CD4-positive, alpha-beta memory T cell (primary cell): ENCODE results near the gene TMEM178B. TPM values are rescaled to one million over a fixed set of nuclear protein-coding genes. Genes with fewer than 3 reads are reported as not detected.
"Not testable (repeated sequence)": the region's sequence is repeated elsewhere in the genome, so short reads cannot be mapped to it uniquely, and the experiment has no call there.

Experiments used
- CTCF ChIA-PET: fragments of 350-600 bp; sonication (Branson Sonifier 250); formaldehyde crosslinking; loops from one replicate; lab custom pipeline; 2021; ENCODE audit warnings: inconsistent platforms; ENCODE audit not compliant: partially characterized antibody; lab: Charles Lee
- POLR2A ChIA-PET: fragments of 350-600 bp; sonication (Branson Sonifier 250); formaldehyde crosslinking; loops from one replicate; lab custom pipeline; 2021; ENCODE audit not compliant: partially characterized antibody; lab: Charles Lee
- DNase-seq, 5 donors: peaks; one replicate each; pipeline versions ENCODE4 v3.0.0 to v3.0.0-alpha.2; 2020 to 2022; ENCODE audit warnings: mixed read lengths in 1 of 5
- H3K27ac ChIP-seq: one replicate; pipeline ENCODE4 v1.7.0; 2013; ENCODE audit warnings: low read depth, low read length
- H3K27me3 ChIP-seq: 2 replicates; pipeline ENCODE4 v1.7.0; 2013; ENCODE audit warnings: mild to moderate bottlenecking, low read length, moderate library complexity; ENCODE audit not compliant: insufficient read depth
- H3K36me3 ChIP-seq: 2 replicates; pipeline ENCODE4 v1.7.0; 2013; ENCODE audit warnings: mild to moderate bottlenecking, low read length, moderate library complexity; ENCODE audit not compliant: insufficient read depth
- H3K4me1 ChIP-seq: 2 replicates; pipeline ENCODE4 v1.7.0; 2013; ENCODE audit warnings: mild to moderate bottlenecking, low read length, moderate library complexity; ENCODE audit not compliant: insufficient read depth
- H3K4me3 ChIP-seq, 2 donors: one replicate each; pipeline ENCODE4 v1.7.0; 2013; ENCODE audit warnings: low read length in 2 of 2, mild to moderate bottlenecking in 1 of 2
- H3K9me3 ChIP-seq, 2 donors: one replicate each; pipeline ENCODE4 v1.7.0; 2013; ENCODE audit warnings: low read length in 2 of 2, control low read depth in 1 of 2; ENCODE audit not compliant: control insufficient read depth in 1 of 2
- H3K27ac Mint-ChIP-seq, 7 donors: one replicate each; pipeline ENCODE4 v1.8.0; 2020 to 2021; ENCODE audit warnings: mixed read lengths in 7 of 7, mild to moderate bottlenecking in 6 of 7, inconsistent platforms in 3 of 7, moderate library complexity in 3 of 7
- H3K27me3 Mint-ChIP-seq, 2 donors: one replicate each; pipeline ENCODE4 v1.8.0; 2020 to 2021; ENCODE audit warnings: mixed read lengths in 2 of 2
- H3K36me3 Mint-ChIP-seq, 2 donors: one replicate each; pipeline ENCODE4 v1.8.0; 2020 to 2021; ENCODE audit warnings: mixed read lengths in 2 of 2, inconsistent platforms in 1 of 2, mild to moderate bottlenecking in 1 of 2
- H3K4me1 Mint-ChIP-seq, 4 donors: one replicate each; pipeline ENCODE4 v1.8.0; 2020 to 2021; ENCODE audit warnings: mixed read lengths in 4 of 4, mild to moderate bottlenecking in 1 of 4
- H3K4me3 Mint-ChIP-seq, 8 donors: one replicate each; pipeline ENCODE4 v1.8.0; 2020 to 2021; ENCODE audit warnings: mixed read lengths in 8 of 8, mild to moderate bottlenecking in 7 of 8, moderate library complexity in 6 of 8, inconsistent platforms in 3 of 8
- H3K9me3 Mint-ChIP-seq, 8 donors: one replicate each; pipeline ENCODE4 v1.8.0; 2020 to 2021; ENCODE audit warnings: mixed read lengths in 8 of 8, mild to moderate bottlenecking in 5 of 8, inconsistent platforms in 3 of 8, moderate library complexity in 1 of 8
- intact Hi-C: fragments of 100-400 bp; cut with micrococcal nuclease; formaldehyde crosslinking; loops from one replicate; pipeline ENCODE4 v1.15.1; 2023
- polyA plus RNA-seq, 2 donors: library from polyadenylated mRNA; unstranded; fragments of 300-500 nt; fragmentation: Illumina TruSeq; gene quantifications; one replicate each; pipeline ENCODE4 v1.2.3, GENCODE V29; 2021
- total RNA-seq, 2 experiments: library from RNA; stranded (reverse); gene quantifications; one replicate each; pipeline ENCODE4 v1.2.3, GENCODE V29; 2021

The TMEM178B gene
- total and polyA plus RNA-seq, 4 experiments from 2014 or later = 0.20 to 0.89 (median 0.49) TPM

DNA sequence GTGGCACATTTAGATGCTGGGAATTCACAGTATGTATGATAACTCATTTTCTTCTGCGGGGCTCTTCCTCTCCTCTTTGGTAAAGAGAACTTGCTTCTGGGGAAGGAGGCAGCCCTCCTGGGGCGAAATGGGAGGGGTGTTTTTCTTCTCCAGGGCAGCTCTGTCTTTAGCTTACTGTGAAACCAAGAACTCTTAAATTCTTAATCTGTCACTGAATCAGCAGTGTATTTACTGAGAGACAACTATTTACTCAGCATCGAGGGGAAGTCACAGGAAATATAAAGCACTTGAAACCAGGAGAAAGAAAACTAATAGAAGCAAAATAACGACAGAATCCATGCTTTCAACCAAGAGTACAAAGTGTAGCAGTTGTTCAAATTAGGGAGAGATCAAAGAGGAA, 319.2 kb downstream of the TMEM178B start:
- H3K27me3 Mint-ChIP-seq = peaks cover 1 to 6% of the 10 kb centered on the region in 2 donors
- DNase-seq = no peak
- Histone ChIP-seq H3K4me3 (no peak overlapping the region), H3K27me3 (no peaks in the 10 kb centered on the region), H3K27ac (no peak overlapping the region), H3K36me3 (no peaks in the 10 kb centered on the region), H3K9me3 (no peaks in the 10 kb centered on the region), H3K4me1 (no peaks in the 10 kb centered on the region)
- ChIA-PET CTCF (no interaction called here), POLR2A (no interaction called here)
- no peak overlapping the region for H3K27ac Mint-ChIP-seq
- H3K4me1 Mint-ChIP-seq = no peaks in the 10 kb centered on the region
- no peaks in the 10 kb centered on the region for H3K36me3 Mint-ChIP-seq
- no peaks in the 10 kb centered on the region for H3K9me3 Mint-ChIP-seq
- intact Hi-C loops = no loop called here
- H3K4me3 Mint-ChIP-seq = no peak overlapping the region

DNA sequence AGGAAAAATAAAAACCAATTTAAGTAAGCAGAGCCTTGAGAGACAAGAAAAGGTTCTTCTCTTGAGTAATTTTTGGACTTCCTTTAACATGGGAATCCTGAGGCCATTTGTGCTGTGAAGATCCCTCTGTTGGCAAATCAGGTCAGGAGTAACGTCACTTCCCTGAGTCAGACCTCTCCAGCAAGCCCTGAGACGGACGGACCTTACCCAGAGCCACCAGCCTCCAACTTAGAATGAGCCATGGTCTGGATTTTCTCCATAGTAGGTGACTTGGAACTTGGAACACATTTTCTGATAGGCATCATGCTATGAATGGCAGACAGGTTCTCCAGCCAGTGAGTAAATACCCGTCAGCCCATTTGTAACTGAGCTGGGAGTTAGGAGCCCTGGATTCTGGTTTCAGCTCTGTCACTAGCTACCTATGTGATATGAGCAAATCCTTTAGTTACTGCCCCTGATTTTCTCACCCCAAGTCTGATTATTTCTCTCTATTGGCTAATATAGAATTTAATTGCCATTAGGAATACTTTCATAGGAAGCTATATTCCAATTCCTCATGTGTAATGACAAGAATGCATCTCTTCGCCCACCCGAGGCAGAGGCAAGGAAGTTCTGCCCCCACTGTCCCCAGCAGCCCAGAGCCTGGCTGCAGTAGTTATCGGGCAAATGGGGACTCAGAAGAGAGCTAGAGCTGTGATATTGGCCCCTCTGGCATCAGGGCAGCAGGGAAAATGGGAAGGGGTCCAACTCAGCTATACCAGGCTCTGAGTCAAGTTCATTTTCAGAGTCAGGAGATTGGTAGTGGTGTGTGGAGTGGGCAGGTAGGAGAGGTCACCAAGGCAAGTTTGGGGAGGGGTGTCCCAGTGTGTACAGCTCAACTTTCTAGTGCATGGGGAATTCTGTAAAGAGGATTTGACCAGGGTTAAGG, 323.6 kb downstream of the TMEM178B start:
- Histone ChIP-seq H3K4me1 (no peaks in the 10 kb centered on the region), H3K36me3 (no peaks in the 10 kb centered on the region), H3K4me3 (no peak overlapping the region), H3K27me3 (no peaks in the 10 kb centered on the region), H3K9me3 (no peaks in the 10 kb centered on the region), H3K27ac (no peak overlapping the region)
- DNase-seq = no peak
- ChIA-PET POLR2A (no interaction called here), CTCF (interaction anchor here (1.4 kb wide), 1 partner anchor 8 kb away, joined by 3 read pairs; no protein-coding TSS in a partner anchor)
- Mint-ChIP-seq H3K9me3 (peaks cover 0 to 1% (median 0%) of the 10 kb centered on the region in 8 donors), H3K4me1 (no peaks in the 10 kb centered on the region), H3K27ac (no peak overlapping the region), H3K27me3 (peaks cover 1 to 4% of the 10 kb centered on the region in 2 donors), H3K36me3 (no peaks in the 10 kb centered on the region), H3K4me3 (no peak overlapping the region)
- intact Hi-C loops = no loop called here

DNA sequence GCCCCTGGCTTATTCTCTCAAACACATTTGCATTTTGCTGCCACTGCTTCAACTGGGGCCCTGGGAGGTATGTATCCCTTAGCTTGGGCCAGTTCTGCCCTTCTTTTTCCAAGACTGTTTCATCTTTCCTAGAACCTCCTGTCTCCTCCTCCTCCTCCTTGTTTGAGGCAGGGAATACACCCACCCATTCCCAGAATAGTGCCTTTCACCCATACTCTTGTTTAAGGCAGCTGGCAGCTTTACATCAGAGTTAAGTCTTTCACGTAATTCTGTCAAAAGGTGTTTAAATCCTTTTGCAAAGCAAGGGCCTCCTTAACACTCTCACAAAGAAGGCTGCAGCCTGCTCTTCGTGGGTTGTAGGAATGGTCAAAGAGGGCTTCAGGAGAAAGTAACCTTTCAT, 326.5 kb downstream of the TMEM178B start:
- Histone ChIP-seq H3K4me1 (no peaks in the 10 kb centered on the region), H3K9me3 (no peaks in the 10 kb centered on the region), H3K27me3 (no peaks in the 10 kb centered on the region), H3K27ac (no peak overlapping the region), H3K4me3 (no peak overlapping the region), H3K36me3 (no peaks in the 10 kb centered on the region)
- no peak for DNase-seq
- intact Hi-C loops = no loop called here
- H3K27me3 Mint-ChIP-seq = peaks cover 0 to 4% of the 10 kb centered on the region in 2 donors
- H3K4me1 Mint-ChIP-seq = no peaks in the 10 kb centered on the region
- ChIA-PET CTCF (no interaction called here), POLR2A (no interaction called here)
- no peak overlapping the region for H3K27ac Mint-ChIP-seq
- no peak overlapping the region for H3K4me3 Mint-ChIP-seq
- H3K9me3 Mint-ChIP-seq = peaks cover 0 to 1% (median 0%) of the 10 kb centered on the region in 8 donors
- H3K36me3 Mint-ChIP-seq = no peaks in the 10 kb centered on the region

DNA sequence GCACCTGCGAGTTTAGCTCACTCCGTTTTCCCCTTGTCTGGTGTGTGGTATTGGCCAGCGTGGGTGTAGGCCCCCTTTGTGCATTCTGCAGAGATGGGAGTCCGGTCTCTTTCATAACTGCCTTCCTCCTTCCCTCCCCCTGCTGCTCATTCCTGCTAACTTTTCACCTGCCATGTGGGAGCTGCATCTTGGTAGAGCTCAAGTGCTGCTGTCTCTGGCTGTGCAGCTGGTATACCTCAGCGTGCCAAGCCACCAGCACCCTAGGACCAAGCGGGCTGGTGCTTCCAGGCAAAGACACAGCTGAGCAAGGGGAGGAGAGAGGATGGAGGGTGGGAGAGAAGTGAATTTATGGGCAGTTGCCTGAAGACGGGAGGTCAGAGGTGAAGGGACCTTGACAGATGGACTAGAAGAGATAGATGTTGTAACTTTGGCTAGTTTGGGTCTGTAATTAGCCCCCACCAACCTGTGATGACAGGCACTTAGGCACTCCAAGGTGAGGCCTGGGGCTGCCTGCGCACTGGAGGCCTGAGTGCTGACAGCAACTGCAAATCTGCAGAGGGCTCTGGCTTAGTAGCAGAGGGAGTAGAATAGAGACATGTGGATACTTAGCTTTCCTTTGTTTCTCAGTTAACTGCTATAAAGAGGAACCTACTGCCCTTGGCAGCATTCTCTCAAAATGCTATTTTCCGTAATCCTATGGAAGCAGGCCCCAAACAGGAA, 328.6 kb downstream of the TMEM178B start:
- Histone ChIP-seq H3K27me3 (no peaks in the 10 kb centered on the region), H3K4me3 (no peak overlapping the region), H3K27ac (no peak overlapping the region), H3K9me3 (no peaks in the 10 kb centered on the region), H3K4me1 (no peaks in the 10 kb centered on the region), H3K36me3 (no peaks in the 10 kb centered on the region)
- Mint-ChIP-seq H3K4me1 (no peaks in the 10 kb centered on the region), H3K9me3 (peaks cover 0 to 1% (median 0%) of the 10 kb centered on the region in 8 donors), H3K36me3 (no peaks in the 10 kb centered on the region), H3K4me3 (no peak overlapping the region), H3K27me3 (peaks cover 0 to 6% of the 10 kb centered on the region in 2 donors), H3K27ac (no peak overlapping the region)
- CTCF ChIA-PET = no interaction called here
- intact Hi-C loops = no loop called here
- no peak for DNase-seq
- POLR2A ChIA-PET = no interaction called here

DNA sequence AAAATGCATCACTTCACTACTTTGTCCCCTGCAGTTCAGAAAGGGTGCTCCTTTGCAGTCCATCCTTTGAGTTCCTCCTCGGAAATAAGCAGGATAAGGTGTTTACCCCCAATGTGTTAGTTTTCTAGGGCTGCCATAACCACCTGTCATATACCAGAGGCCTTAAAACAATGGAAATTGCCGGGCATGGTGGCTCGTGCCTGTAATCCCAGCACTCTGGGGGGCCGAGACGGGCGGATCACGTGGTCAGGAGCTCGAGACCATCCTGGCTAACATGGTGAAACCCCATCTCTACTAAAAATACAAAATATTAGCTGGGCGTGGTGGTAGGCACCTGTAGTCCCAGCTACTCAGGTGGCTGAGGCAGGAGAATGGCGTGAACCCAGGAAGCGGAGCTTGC, 330.0 kb downstream of the TMEM178B start:
- H3K27me3 ChIP-seq, intact Hi-C loops, H3K4me1 ChIP-seq, POLR2A ChIA-PET, H3K36me3 Mint-ChIP-seq, H3K36me3 ChIP-seq, H3K27ac ChIP-seq, H3K4me3 Mint-ChIP-seq, H3K9me3 ChIP-seq, DNase-seq, H3K4me3 ChIP-seq, CTCF ChIA-PET, H3K27me3 Mint-ChIP-seq, H3K27ac Mint-ChIP-seq, H3K4me1 Mint-ChIP-seq, H3K9me3 Mint-ChIP-seq: not testable (repeated sequence)

DNA sequence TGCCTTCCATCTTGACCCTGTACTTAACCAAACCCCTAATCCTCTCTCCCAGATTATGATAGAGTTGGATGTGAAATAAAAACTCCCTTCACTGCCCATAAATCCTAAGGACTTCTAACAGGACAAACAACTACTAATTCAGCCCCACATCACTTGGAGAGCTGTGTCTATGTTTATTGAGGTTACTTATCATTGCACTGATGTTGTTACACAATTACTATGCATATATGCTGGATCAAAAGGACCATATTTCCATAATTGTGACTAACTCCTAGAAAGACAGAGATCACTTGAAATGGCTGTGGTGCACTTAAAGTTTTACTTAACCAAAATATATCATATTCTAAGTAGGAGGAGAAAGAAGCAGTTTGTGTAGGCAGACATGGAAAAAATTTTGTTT, 332.5 kb downstream of the TMEM178B start:
- Mint-ChIP-seq H3K4me1 (no peaks in the 10 kb centered on the region), H3K27me3 (peaks cover 0 to 6% of the 10 kb centered on the region in 2 donors), H3K27ac (no peak overlapping the region), H3K9me3 (no peaks in the 10 kb centered on the region), H3K36me3 (no peaks in the 10 kb centered on the region), H3K4me3 (no peak overlapping the region)
- POLR2A ChIA-PET = no interaction called here
- no peaks in the 10 kb centered on the region for H3K9me3 ChIP-seq
- no peaks in the 10 kb centered on the region for H3K36me3 ChIP-seq
- no peaks in the 10 kb centered on the region for H3K4me1 ChIP-seq
- no peaks in the 10 kb centered on the region for H3K27me3 ChIP-seq
- intact Hi-C loops = no loop called here
- no peak overlapping the region for H3K27ac ChIP-seq
- DNase-seq = no peak
- CTCF ChIA-PET = no interaction called here
- H3K4me3 ChIP-seq = no peak overlapping the region

DNA sequence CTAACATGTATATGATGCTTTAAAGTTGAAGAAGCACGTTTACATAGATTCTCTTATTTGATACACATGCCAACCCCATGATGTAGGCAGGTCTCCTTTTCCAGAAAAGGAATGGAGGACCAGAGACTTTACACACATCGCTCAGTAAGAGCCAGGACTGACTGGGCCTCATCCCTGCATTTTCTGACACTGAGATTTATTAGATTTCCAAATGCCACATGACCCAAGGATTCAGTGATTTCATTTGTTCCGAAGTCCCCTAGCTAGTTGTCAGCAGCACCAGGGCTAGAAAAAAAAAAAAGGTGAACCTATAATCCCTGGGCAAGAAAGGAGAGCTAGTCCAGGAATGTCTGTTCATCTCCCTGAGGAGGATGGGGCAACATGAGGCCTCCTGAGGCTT, 334.0 kb downstream of the TMEM178B start:
- H3K4me1 ChIP-seq = no peaks in the 10 kb centered on the region
- H3K27ac ChIP-seq = no peak overlapping the region
- H3K27ac Mint-ChIP-seq = no peak overlapping the region
- H3K4me3 Mint-ChIP-seq = no peak overlapping the region
- no peak for DNase-seq
- CTCF ChIA-PET = interaction anchor here (1.0 kb wide), 1 partner anchor 8 kb away, joined by 3 read pairs; no protein-coding TSS in a partner anchor
- intact Hi-C loops = no loop called here
- no peak overlapping the region for H3K4me3 ChIP-seq
- POLR2A ChIA-PET = no interaction called here
- no peaks in the 10 kb centered on the region for H3K9me3 ChIP-seq
- peaks cover 3 to 6% of the 10 kb centered on the region in 2 donors for H3K27me3 Mint-ChIP-seq
- H3K27me3 ChIP-seq = no peaks in the 10 kb centered on the region
- no peaks in the 10 kb centered on the region for H3K9me3 Mint-ChIP-seq
- H3K36me3 ChIP-seq = no peaks in the 10 kb centered on the region
- no peaks in the 10 kb centered on the region for H3K36me3 Mint-ChIP-seq
- no peaks in the 10 kb centered on the region for H3K4me1 Mint-ChIP-seq
